CD4-positive, alpha-beta T cell (primary cell): ENCODE data around the gene UGT2B7. TPM values are rescaled to one million over a fixed set of nuclear protein-coding genes. Genes with fewer than 3 reads are reported as not detected.

Experiments
- ATAC-seq: fragments of 200-7000 bp; cut with Tn5 transposase; one replicate; pipeline ENCODE4 v1.10.0; 2022; ENCODE audit warnings: mild to moderate bottlenecking; ENCODE audit not compliant: poor library complexity
- CTCF ChIA-PET: fragments of 350-600 bp; sonication (Branson Sonifier 250); formaldehyde crosslinking; loops from one replicate; lab custom pipeline; 2021; ENCODE audit warnings: antibody characterized with exemption, inconsistent platforms; lab: Charles Lee
- POLR2A ChIA-PET: fragments of 350-600 bp; sonication (Branson Sonifier 250); formaldehyde crosslinking; loops from one replicate; lab custom pipeline; 2021; ENCODE audit warnings: antibody characterized with exemption, inconsistent platforms; lab: Charles Lee
- DNase-seq, 14 experiments: peaks; one replicate each; pipeline ENCODE4 v3.0.0-alpha.2; 2013 to 2020; ENCODE audit warnings: mixed read lengths in 2 of 14
- H3K27ac ChIP-seq, 2 donors: one replicate each; pipeline versions ENCODE4 v1.5.1 to v1.7.0; 2013; ENCODE audit warnings: low read length in 2 of 2, low read depth in 1 of 2, mild to moderate bottlenecking in 1 of 2
- H3K27me3 ChIP-seq, 2 experiments: 1 replicate in 1 of 2; 2 replicates in 1 of 2; pipeline versions ENCODE4 v1.6.1 to v1.7.0; 2013; ENCODE audit warnings: low read length in 2 of 2, control low read depth in 1 of 2, mild to moderate bottlenecking in 1 of 2, moderate library complexity in 1 of 2; ENCODE audit not compliant: insufficient read depth in 2 of 2, control insufficient read depth in 1 of 2
- H3K36me3 ChIP-seq: one replicate; pipeline ENCODE4 v1.6.1; 2013; ENCODE audit warnings: low read length, control low read depth; ENCODE audit not compliant: insufficient read depth
- H3K4me1 ChIP-seq: one replicate; pipeline ENCODE4 v1.6.1; 2013; ENCODE audit warnings: low read length, control low read depth; ENCODE audit not compliant: insufficient read depth
- H3K4me3 ChIP-seq: one replicate; pipeline ENCODE4 v1.5.1; 2013; ENCODE audit warnings: mild to moderate bottlenecking, low read length, moderate library complexity
- H3K9me3 ChIP-seq, 2 experiments: 1 replicate in 1 of 2; 2 replicates in 1 of 2; pipeline versions ENCODE4 v1.6.1 to v1.7.0; 2013; ENCODE audit warnings: low read length in 2 of 2, mild to moderate bottlenecking in 2 of 2, control low read depth in 1 of 2, moderate library complexity in 1 of 2; ENCODE audit not compliant: control insufficient read depth in 1 of 2, insufficient read depth in 1 of 2
- H3K27ac Mint-ChIP-seq: one replicate; pipeline ENCODE4 v1.8.0; 2020; ENCODE audit warnings: mixed read lengths
- H3K27me3 Mint-ChIP-seq: one replicate; pipeline ENCODE4 v1.8.0; 2021; ENCODE audit warnings: mixed read lengths
- H3K36me3 Mint-ChIP-seq: one replicate; pipeline ENCODE4 v1.8.0; 2021; ENCODE audit warnings: low read depth, mixed read lengths
- H3K4me1 Mint-ChIP-seq: one replicate; pipeline ENCODE4 v1.8.0; 2021; ENCODE audit warnings: low read depth, mixed read lengths
- H3K4me3 Mint-ChIP-seq: one replicate; pipeline ENCODE4 v1.8.0; 2020; ENCODE audit warnings: mild to moderate bottlenecking, mixed read lengths
- H3K9me3 Mint-ChIP-seq: one replicate; pipeline ENCODE4 v1.8.0; 2020; ENCODE audit warnings: mixed read lengths
- intact Hi-C, 2 experiments: fragments of 100-400 bp; cut with DNase I in 1 of 2; cut with micrococcal nuclease in 1 of 2; formaldehyde crosslinking; loops; one replicate each; pipeline versions ENCODE4 v1.15.1 to v1.9.0; 2023 to 2025; cut with DNase I, micrococcal nuclease
- total RNA-seq, 174 experiments: library from RNA in 2 of 174; stranded (reverse) in 2 of 174; gene quantifications; one replicate each; pipeline ENCODE4 v1.2.3 and lab custom pipeline; 2021 to 2026
- TF ChIP-seq, protein P1 (sequence below): fragments of 200-600 bp; IDR thresholded peaks from one replicate; pipeline ENCODE4 v1.8.0; 2022; ENCODE audit warnings: antibody characterized with exemption, mild to moderate bottlenecking

UGT2B7 gene
- total RNA-seq, 2 experiments from 2014 or later, result not detected

DNA sequence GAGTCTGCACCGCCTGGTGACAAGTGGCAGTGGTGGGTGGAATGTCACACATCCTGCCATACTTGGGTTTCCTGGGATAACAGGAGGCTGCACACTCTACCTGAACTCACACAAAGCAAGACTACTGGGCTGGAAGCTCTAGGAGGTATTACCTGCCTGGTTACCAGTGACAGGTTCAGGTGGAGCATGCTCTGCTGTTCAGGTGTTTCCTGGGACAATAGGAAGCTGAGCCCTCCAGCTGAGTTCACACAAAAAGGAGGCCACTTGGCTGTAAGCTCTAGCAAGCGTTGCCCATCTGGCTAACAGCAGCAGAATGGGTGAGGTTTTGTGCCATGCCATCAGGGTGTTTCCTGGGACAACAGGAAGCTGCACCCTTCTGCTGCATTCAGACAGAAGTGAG is 17.4 kb upstream of the UGT2B7 start:
- H3K36me3 Mint-ChIP-seq, result no peaks in the 10 kb centered on the region
- intact Hi-C loops, result no loop called here
- H3K27ac Mint-ChIP-seq, result no peak overlapping the region

DNA sequence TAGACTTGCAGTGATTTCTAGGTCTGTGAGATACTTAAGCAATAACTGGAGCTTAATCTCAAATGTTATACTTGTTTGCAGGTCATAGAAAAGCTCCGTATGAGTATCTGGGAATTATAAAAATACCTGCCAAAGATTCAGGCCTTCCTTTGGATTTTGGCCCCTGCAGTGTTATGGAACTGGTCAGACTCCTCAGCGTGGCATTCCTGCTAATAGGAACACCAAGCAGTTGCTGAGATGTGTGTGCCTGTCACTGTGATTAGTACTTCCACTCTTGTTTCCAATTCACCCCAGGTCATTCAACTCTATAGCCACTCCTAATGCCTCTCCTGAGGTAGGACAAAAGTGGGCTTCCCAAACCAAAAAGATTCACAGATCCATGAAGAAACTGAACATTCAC is 7.8 kb upstream of the UGT2B7 start:
- ChIA-PET POLR2A (no interaction called here), CTCF (no interaction called here)
- Mint-ChIP-seq H3K4me3 (no peak overlapping the region), H3K27ac (no peak overlapping the region), H3K27me3 (no peaks in the 10 kb centered on the region), H3K9me3 (peaks cover 4% of the 10 kb centered on the region), H3K4me1 (no peaks in the 10 kb centered on the region), H3K36me3 (no peaks in the 10 kb centered on the region)
- H3K27me3 ChIP-seq, result no peaks in the 10 kb centered on the region
- H3K4me1 ChIP-seq, result no peaks in the 10 kb centered on the region
- H3K27ac ChIP-seq, result no peak overlapping the region
- TF ChIP-seq, protein P1, sequence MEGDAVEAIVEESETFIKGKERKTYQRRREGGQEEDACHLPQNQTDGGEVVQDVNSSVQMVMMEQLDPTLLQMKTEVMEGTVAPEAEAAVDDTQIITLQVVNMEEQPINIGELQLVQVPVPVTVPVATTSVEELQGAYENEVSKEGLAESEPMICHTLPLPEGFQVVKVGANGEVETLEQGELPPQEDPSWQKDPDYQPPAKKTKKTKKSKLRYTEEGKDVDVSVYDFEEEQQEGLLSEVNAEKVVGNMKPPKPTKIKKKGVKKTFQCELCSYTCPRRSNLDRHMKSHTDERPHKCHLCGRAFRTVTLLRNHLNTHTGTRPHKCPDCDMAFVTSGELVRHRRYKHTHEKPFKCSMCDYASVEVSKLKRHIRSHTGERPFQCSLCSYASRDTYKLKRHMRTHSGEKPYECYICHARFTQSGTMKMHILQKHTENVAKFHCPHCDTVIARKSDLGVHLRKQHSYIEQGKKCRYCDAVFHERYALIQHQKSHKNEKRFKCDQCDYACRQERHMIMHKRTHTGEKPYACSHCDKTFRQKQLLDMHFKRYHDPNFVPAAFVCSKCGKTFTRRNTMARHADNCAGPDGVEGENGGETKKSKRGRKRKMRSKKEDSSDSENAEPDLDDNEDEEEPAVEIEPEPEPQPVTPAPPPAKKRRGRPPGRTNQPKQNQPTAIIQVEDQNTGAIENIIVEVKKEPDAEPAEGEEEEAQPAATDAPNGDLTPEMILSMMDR, result no peak
- ATAC-seq, result no peak
- intact Hi-C loops, result no loop called here
- DNase-seq, result no peak
- no peak overlapping the region for H3K4me3 ChIP-seq
- H3K9me3 ChIP-seq, result no peaks in the 10 kb centered on the region
- H3K36me3 ChIP-seq, result no peaks in the 10 kb centered on the region

More for the DNA sequence above, 17.4 kb upstream of the UGT2B7 start:
- CTCF ChIA-PET, result no interaction called here
- Histone ChIP-seq H3K36me3 (no peaks in the 10 kb centered on the region), H3K9me3 (no peaks in the 10 kb centered on the region), H3K4me3 (no peak overlapping the region), H3K27me3 (no peaks in the 10 kb centered on the region), H3K4me1 (no peaks in the 10 kb centered on the region), H3K27ac (no peak overlapping the region)
- Mint-ChIP-seq H3K4me3 (no peak overlapping the region), H3K27me3 (no peaks in the 10 kb centered on the region), H3K4me1 (no peaks in the 10 kb centered on the region), H3K9me3 (peaks cover 2% of the 10 kb centered on the region)
- no peak for DNase-seq
- POLR2A ChIA-PET, result no interaction called here
- TF ChIP-seq, protein P1, result no peak
- ATAC-seq, result no peak

DNA sequence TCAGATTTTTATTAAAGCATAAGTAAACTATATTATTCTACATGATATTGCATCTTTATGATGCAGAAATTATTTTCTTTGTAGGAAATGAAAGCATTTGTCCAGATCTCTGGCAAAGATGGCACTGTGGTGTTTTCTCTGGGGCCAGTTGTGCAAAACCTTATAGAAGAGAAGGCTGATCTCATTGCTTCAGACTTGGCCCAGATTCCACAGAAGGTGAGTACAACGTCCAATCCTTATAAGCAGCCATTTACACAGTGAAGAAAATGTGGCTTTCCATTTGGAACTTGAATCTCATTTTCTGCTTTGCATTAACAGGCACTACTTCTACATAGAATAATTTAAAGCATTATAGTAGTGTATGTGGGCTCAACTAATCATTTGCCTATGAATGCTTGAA is 6.9 kb upstream of the UGT2B7 start:
- ATAC-seq, result no peak
- Histone ChIP-seq H3K27ac (no peak overlapping the region), H3K4me1 (no peaks in the 10 kb centered on the region), H3K9me3 (no peaks in the 10 kb centered on the region), H3K27me3 (no peaks in the 10 kb centered on the region), H3K36me3 (no peaks in the 10 kb centered on the region), H3K4me3 (no peak overlapping the region)
- POLR2A ChIA-PET, result no interaction called here
- TF ChIP-seq, protein P1, result no peak
- intact Hi-C loops, result no loop called here
- CTCF ChIA-PET, result no interaction called here
- peaks cover 4% of the 10 kb centered on the region for H3K9me3 Mint-ChIP-seq
- DNase-seq, result no peak
- H3K36me3 Mint-ChIP-seq, result no peaks in the 10 kb centered on the region
- no peak overlapping the region for H3K27ac Mint-ChIP-seq
- no peaks in the 10 kb centered on the region for H3K4me1 Mint-ChIP-seq
- H3K4me3 Mint-ChIP-seq, result no peak overlapping the region
- no peaks in the 10 kb centered on the region for H3K27me3 Mint-ChIP-seq
